Naive B cell (primary cell): ENCODE measurements around the gene LDLRAD3. TPM values are rescaled to one million over a fixed set of nuclear protein-coding genes. Genes with fewer than 3 reads are reported as not detected.
A peak's percentile ranks its signal among the peaks of the same experiment; 100 is the strongest.

Source experiments
- ATAC-seq, 2 donors: fragments of 150-1000 bp; cut with Tn5 transposase; 2 replicates each; pipeline ENCODE4 v1.10.0; 2021; ENCODE audit warnings: low read depth in 2 of 2, mild to moderate bottlenecking in 2 of 2, moderate library complexity in 2 of 2
- DNase-seq: peaks from one replicate; pipeline ENCODE4 v3.0.0; 2022
- H3K27ac Mint-ChIP-seq, 6 donors: one replicate each; pipeline ENCODE4 v1.8.0; 2020 to 2022; ENCODE audit warnings: mild to moderate bottlenecking in 6 of 6, mixed read lengths in 6 of 6, moderate library complexity in 5 of 6, inconsistent platforms in 2 of 6
- H3K27me3 Mint-ChIP-seq, 3 donors: one replicate each; pipeline ENCODE4 v1.8.0; 2021 to 2022; ENCODE audit warnings: mixed read lengths in 3 of 3, mild to moderate bottlenecking in 1 of 3
- H3K36me3 Mint-ChIP-seq, 2 donors: one replicate each; pipeline ENCODE4 v1.8.0; 2020 to 2022; ENCODE audit warnings: mixed read lengths in 2 of 2, inconsistent platforms in 1 of 2, mild to moderate bottlenecking in 1 of 2
- H3K4me1 Mint-ChIP-seq, 3 donors: one replicate each; pipeline ENCODE4 v1.8.0; 2020 to 2022; ENCODE audit warnings: mixed read lengths in 3 of 3, inconsistent platforms in 1 of 3, mild to moderate bottlenecking in 1 of 3, moderate library complexity in 1 of 3
- H3K4me3 Mint-ChIP-seq, 8 donors: one replicate each; pipeline ENCODE4 v1.8.0; 2020 to 2022; ENCODE audit warnings: mild to moderate bottlenecking in 8 of 8, mixed read lengths in 8 of 8, moderate library complexity in 8 of 8, inconsistent platforms in 2 of 8
- H3K9me3 Mint-ChIP-seq, 7 donors: one replicate each; pipeline ENCODE4 v1.8.0; 2020 to 2022; ENCODE audit warnings: mixed read lengths in 7 of 7, mild to moderate bottlenecking in 5 of 7, inconsistent platforms in 2 of 7, moderate library complexity in 1 of 7
- polyA plus RNA-seq, 6 donors: library from polyadenylated mRNA; unstranded; fragments of 300-500 nt; fragmentation: Illumina TruSeq; gene quantifications; one replicate each; pipeline ENCODE4 v1.2.3, GENCODE V29; 2021; ENCODE audit warnings: low read depth in 6 of 6

The LDLRAD3 gene
- polyA plus RNA-seq, 6 donors from 2014 or later: 0.17 to 0.27 TPM; not detected in 4

GRCh38 chr11:35950082-35950481, 6.2 kb downstream of the LDLRAD3 start:
- Mint-ChIP-seq H3K27ac (no peak overlapping the region), H3K4me3 (no peak overlapping the region), H3K4me1 (peaks cover 0 to 4% (median 0%) of the 10 kb centered on the region in 3 donors), H3K27me3 (peaks cover 20 to 48% (median 39%) of the 10 kb centered on the region in 3 donors), H3K9me3 (no peaks in the 10 kb centered on the region), H3K36me3 (no peaks in the 10 kb centered on the region)
- DNase-seq (no peak), ATAC-seq (no peak)

DNA sequence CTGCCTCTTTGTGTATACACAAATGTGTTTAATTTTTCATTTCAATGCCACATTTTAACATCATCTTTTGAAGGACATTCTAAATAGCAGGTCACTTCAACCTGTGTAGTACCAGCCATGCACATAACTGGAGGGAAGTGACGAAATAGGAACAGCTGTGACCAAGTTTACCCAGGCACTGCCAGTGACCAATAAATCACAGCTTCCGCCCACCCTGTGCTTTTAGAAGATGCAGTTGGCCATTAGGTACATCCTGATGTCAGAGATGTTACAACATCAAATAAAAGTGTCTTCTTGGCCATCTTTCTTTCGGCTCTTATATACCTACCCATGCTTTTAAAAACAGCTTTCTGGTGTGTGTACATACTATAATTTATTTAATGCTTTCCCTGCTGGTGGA, 7.8 kb downstream of the LDLRAD3 start:
- Mint-ChIP-seq H3K36me3 (no peaks in the 10 kb centered on the region), H3K27me3 (peaks cover 12 to 41% (median 27%) of the 10 kb centered on the region in 3 donors), H3K4me3 (no peak overlapping the region), H3K9me3 (no peaks in the 10 kb centered on the region), H3K27ac (no peak overlapping the region), H3K4me1 (no peaks in the 10 kb centered on the region)
- ATAC-seq (no peak), DNase-seq (no peak)

DNA sequence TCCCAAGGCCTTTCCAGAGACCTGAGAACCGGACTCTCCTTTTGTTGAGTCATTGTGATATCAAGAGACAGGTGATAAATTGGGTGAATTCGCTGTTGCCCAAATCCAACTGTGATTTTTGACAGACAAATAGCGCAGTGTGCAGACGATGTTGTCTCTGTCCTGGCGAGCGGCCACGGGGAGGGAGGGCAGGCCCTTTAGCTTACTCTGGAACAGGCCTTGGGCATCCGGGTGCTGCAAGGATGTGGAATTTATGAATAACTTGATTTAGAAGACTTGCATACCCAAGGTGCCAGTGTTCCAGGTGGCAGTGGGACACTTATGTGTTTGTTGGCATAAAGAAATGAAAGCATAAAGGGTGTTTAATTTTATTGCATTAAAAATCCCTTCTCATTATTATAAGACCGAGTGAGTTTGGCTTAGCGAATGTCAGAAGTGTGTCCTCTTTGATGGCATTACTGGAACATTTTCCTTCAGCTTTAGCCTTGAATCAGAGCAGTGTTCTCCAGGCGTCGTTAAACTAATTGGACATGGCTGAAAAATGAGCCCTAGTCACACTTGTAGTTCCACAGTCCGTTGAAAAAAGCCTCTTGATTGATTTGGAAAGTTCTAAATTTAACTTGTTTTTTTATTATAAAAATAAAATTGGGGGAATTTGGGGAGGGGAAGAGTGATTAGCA, 9.4 kb downstream of the LDLRAD3 start:
- Mint-ChIP-seq H3K4me3 (no peak overlapping the region), H3K27ac (no peak overlapping the region), H3K36me3 (no peaks in the 10 kb centered on the region), H3K27me3 (peaks cover 12 to 35% (median 24%) of the 10 kb centered on the region in 3 donors), H3K9me3 (no peaks in the 10 kb centered on the region), H3K4me1 (no peaks in the 10 kb centered on the region)
- no peak for ATAC-seq
- DNase-seq: no peak

DNA sequence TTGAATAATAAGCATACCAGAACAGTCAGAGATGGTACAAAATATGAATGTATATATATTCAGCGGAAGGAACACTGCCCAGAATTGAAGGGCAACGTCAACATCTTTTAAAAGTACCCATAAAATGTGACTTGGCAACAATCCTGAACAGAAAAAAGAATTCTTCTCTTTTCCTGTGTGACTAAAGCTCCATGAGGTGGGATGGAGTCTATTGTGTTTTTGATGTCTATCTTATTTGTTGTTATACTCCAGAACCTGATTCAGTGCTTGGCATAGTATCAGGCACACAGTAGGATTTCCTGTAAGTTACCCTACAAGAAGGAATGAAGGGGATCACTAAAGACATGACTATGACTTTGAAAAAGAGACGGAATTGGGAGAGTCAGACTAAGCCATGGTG, 10.3 kb downstream of the LDLRAD3 start:
- H3K4me1 Mint-ChIP-seq: no peaks in the 10 kb centered on the region
- DNase-seq (no peak), ATAC-seq (no peak)
- H3K4me3 Mint-ChIP-seq: no peak overlapping the region
- H3K9me3 Mint-ChIP-seq: no peaks in the 10 kb centered on the region
- no peak overlapping the region for H3K27ac Mint-ChIP-seq
- H3K36me3 Mint-ChIP-seq: no peaks in the 10 kb centered on the region
- H3K27me3 Mint-ChIP-seq: peaks cover 11 to 25% (median 16%) of the 10 kb centered on the region in 3 donors

DNA sequence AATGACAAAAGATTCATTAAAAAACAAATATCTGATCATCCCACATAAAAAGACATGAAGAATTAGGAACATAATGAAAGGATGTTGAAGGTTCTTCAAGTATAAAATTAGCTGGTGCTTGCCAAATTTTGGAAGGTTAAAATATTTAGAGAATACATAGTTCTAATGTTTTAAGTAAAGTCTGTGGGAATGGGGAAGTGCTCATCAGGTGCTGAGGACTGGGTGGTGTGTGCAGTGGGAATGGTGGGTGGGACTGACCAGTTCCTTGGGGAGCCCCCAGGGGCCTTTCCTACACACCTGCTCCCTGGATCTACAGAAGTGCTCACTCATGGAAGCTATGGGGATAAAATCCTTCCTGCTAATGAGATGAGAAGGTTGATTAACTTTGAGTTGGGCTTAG, 11.8 kb downstream of the LDLRAD3 start:
- Mint-ChIP-seq H3K27ac (no peak overlapping the region), H3K27me3 (peaks cover 6 to 18% (median 11%) of the 10 kb centered on the region in 3 donors), H3K4me1 (no peaks in the 10 kb centered on the region), H3K9me3 (no peaks in the 10 kb centered on the region), H3K36me3 (no peaks in the 10 kb centered on the region), H3K4me3 (no peak overlapping the region)
- no peak for ATAC-seq
- no peak for DNase-seq

DNA sequence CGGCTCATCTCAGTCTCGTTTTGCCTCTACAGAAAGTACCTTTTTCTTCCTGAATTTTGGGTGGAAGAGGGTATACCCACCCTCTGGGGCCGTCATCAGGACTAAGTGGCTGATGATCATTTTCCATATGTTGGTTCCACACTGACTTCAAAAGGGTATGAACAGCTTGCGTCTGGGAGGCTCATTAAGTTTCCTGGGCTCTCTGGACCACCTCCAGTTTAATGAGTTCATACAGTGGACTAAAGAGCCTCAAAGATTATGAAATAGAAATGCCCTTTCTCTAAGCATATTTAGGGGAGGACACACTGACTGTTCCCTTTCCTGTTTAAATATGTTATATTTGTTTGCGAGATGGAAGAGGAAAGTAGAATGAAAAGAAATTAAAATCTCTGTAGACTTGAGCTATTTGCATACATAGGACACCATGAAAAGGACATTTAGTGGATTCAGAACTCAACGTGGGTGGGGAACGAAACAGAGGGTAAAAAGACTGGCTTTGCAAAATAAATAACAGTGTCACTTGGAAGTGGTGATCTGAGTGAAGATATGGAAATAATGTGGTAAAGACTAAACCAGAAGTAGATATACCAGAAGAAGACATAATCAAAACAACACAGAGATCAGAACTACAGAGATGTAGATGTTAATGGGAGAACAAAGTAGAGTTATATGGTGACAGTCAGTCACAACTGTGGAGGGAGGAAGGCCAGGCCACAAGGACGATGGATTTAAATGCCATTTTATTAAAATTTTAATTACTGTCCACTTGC, 18.7 kb downstream of the LDLRAD3 start:
- H3K4me1 Mint-ChIP-seq: no peaks in the 10 kb centered on the region
- H3K27me3 Mint-ChIP-seq: peaks cover 0 to 9% (median 6%) of the 10 kb centered on the region in 3 donors
- peaks cover 0 to 3% (median 0%) of the 10 kb centered on the region in 7 donors for H3K9me3 Mint-ChIP-seq
- DNase-seq (no peak), ATAC-seq (no peak)
- H3K36me3 Mint-ChIP-seq: no peaks in the 10 kb centered on the region
- peak overlapping the region in 1 of 6 donors; percentile 11 for H3K27ac Mint-ChIP-seq
- no peak overlapping the region for H3K4me3 Mint-ChIP-seq

DNA sequence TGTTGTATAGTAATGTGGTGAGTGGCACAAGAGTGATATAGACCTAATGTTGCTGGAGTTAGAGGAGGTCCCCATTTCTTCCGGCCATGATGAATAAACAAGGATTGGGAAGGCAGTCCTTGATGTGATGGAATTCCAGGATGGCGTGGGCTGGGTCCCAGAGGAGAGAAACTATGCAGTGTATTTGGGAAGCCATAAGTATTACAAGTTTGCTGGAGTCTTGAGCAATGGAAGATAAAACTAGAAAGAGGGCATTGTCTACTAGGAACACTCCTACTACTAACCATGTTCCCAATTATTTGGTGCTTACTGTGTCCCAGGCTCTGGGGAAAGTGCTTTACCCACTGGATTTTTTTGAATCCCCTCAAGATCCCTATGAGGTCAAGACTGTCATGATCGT, 20.0 kb downstream of the LDLRAD3 start:
- Mint-ChIP-seq H3K27me3 (peaks cover 0 to 9% (median 6%) of the 10 kb centered on the region in 3 donors), H3K9me3 (peaks cover 0 to 3% (median 0%) of the 10 kb centered on the region in 7 donors), H3K27ac (no peak overlapping the region), H3K4me1 (no peaks in the 10 kb centered on the region), H3K4me3 (no peak overlapping the region), H3K36me3 (no peaks in the 10 kb centered on the region)
- no peak for ATAC-seq
- DNase-seq: no peak

DNA sequence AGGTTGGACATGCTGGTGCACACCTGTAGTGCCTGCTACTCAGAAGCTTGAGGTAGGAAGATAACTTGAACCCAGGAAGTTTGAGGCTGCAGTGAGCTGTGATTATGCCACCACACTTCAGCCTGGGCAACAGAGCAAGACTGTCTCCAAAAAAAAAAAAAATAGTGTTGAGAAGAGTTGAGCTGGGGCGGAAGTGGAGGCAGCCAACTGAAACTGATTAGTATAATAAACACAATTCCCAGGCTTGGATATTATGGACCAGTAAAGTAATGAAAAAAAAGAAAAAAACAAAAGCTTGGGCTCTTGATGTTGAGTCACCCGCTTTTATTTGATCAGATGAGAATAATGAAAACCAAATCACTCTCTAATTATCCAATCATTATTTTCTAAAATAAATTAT, 21.0 kb downstream of the LDLRAD3 start:
- no peak for ATAC-seq

DNA sequence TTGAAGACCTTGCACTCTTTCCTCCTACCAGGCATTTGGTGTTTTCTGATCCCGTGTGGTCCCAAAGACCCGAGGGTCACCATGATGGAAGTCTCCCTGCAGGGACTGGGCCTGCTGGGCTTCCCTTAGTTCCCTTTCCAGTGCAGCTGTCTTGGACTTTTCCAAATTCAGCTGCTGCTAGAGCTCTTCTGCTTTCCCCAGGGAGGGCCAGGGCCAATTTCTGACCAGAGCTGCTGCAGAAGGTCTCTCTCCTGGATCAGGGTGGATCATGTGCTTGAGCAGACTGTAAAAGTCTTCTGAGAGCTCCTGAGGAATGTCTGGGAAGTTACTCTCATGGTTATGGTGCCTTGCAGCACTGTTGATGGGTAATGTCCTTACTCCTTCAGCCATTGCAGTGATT, 23.2 kb downstream of the LDLRAD3 start:
- Mint-ChIP-seq H3K36me3 (no peaks in the 10 kb centered on the region), H3K27me3 (peaks cover 0 to 9% (median 6%) of the 10 kb centered on the region in 3 donors), H3K4me1 (no peaks in the 10 kb centered on the region), H3K27ac (no peak overlapping the region), H3K4me3 (no peak overlapping the region), H3K9me3 (peaks cover 0 to 7% (median 3%) of the 10 kb centered on the region in 7 donors)
- ATAC-seq: no peak
- DNase-seq: no peak

More for the DNA sequence above, 21.0 kb downstream of the LDLRAD3 start:
- Mint-ChIP-seq H3K27ac (no peak overlapping the region), H3K4me1 (no peaks in the 10 kb centered on the region), H3K36me3 (no peaks in the 10 kb centered on the region), H3K9me3 (peaks cover 0 to 3% (median 0%) of the 10 kb centered on the region in 7 donors), H3K4me3 (no peak overlapping the region), H3K27me3 (peaks cover 0 to 9% (median 6%) of the 10 kb centered on the region in 3 donors)
- DNase-seq: no peak

GRCh38 chr11:35968386-35969088, 24.7 kb downstream of the LDLRAD3 start:
- no peak for ATAC-seq
- H3K27me3 Mint-ChIP-seq: peaks cover 0 to 7% (median 6%) of the 10 kb centered on the region in 3 donors
- H3K4me3 Mint-ChIP-seq: no peak overlapping the region
- no peak for DNase-seq
- H3K9me3 Mint-ChIP-seq: peaks cover 0 to 8% (median 4%) of the 10 kb centered on the region in 7 donors
- H3K36me3 Mint-ChIP-seq: no peaks in the 10 kb centered on the region
- H3K27ac Mint-ChIP-seq: no peak overlapping the region
- no peaks in the 10 kb centered on the region for H3K4me1 Mint-ChIP-seq

- Mint-ChIP-seq H3K4me1 (no peaks in the 10 kb centered on the region), H3K27ac (no peak overlapping the region), H3K4me3 (no peak overlapping the region), H3K36me3 (no peaks in the 10 kb centered on the region), H3K27me3 (no peaks in the 10 kb centered on the region), H3K9me3 (peaks cover 0 to 16% (median 8%) of the 10 kb centered on the region in 7 donors)
- no peak for ATAC-seq
- no peak for DNase-seq
Observed at GRCh38 chr11:35969089-35970042, 25.5 kb downstream of the LDLRAD3 start.

DNA sequence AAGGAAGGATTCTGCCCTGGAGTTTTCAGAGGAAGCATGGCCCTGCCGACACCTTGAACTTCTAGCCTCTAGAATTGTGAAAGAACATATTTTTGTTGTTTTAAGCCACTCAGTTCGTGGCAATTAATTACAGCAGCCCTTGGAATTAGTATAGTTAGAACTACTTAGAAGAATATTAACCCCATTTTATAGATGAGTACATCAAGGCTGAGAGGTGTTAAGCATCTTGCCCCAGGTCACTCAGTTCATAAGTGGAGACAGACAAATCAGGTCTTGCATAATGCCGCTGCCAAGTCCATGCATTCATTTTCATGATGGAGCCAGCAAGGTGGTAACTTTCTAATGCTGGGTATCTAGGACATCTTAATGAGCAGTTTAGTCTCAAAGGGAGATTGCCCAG, 26.6 kb downstream of the LDLRAD3 start:
- H3K9me3 Mint-ChIP-seq: peaks cover 0 to 27% (median 9%) of the 10 kb centered on the region in 7 donors
- no peaks in the 10 kb centered on the region for H3K36me3 Mint-ChIP-seq
- H3K27ac Mint-ChIP-seq: no peak overlapping the region
- DNase-seq: no peak
- no peak overlapping the region for H3K4me3 Mint-ChIP-seq
- H3K4me1 Mint-ChIP-seq: no peaks in the 10 kb centered on the region
- H3K27me3 Mint-ChIP-seq: peaks cover 0 to 2% (median under 1%) of the 10 kb centered on the region in 3 donors
- ATAC-seq: no peak
